Prostate gland (tissue), 2 donors: Measurements from ENCODE around the gene R3HCC1L.

Experiments used
- CTCF ChIP-seq, 4 experiments: fragments of 200-600 bp in 2 of 4; fragments of 450-650 bp in 2 of 4; sonication (generic) in 2 of 4; IDR thresholded peaks; 1 replicate in 3 of 4; 2 replicates in 1 of 4; pipeline ENCODE4 v1.5.1; 2016 to 2019; ENCODE audit warnings: antibody characterized with exemption in 4 of 4, mild to moderate bottlenecking in 2 of 4, moderate library complexity in 2 of 4
- POLR2AphosphoS5 ChIP-seq: sonication (generic); formaldehyde crosslinking; IDR thresholded peaks from one replicate; pipeline ENCODE4 v1.6.1; 2017; ENCODE audit warnings: antibody characterized with exemption

- TF ChIP-seq CTCF (IDR thresholded peaks at IDR 0.05) (no peak), POLR2AphosphoS5 (no peak)
Measured at GRCh38 chr10:98205351-98205750, 70.9 kb downstream of the R3HCC1L start.
